AG09309 (cell line): ENCODE results near the gene ABCB4.

Experiments
- DNase-seq: peaks from one replicate; pipeline ENCODE4 v3.0.0-alpha.2; 2010; ENCODE audit warnings: low read depth
- H3K4me3 ChIP-seq: 2 replicates; pipeline ENCODE4 v1.5.1; 2011; ENCODE audit warnings: mild to moderate bottlenecking, low read depth, low read length, moderate library complexity; ENCODE audit not compliant: control insufficient read depth
- CTCF ChIP-seq: IDR thresholded peaks from 2 replicates; pipeline ENCODE4 v1.5.1; 2011; ENCODE audit warnings: mild to moderate bottlenecking, low read depth, low read length, inconsistent platforms; ENCODE audit not compliant: insufficient read depth, control insufficient read depth; ENCODE audit errors: missing control alignments

ABCB4 gene

DNA sequence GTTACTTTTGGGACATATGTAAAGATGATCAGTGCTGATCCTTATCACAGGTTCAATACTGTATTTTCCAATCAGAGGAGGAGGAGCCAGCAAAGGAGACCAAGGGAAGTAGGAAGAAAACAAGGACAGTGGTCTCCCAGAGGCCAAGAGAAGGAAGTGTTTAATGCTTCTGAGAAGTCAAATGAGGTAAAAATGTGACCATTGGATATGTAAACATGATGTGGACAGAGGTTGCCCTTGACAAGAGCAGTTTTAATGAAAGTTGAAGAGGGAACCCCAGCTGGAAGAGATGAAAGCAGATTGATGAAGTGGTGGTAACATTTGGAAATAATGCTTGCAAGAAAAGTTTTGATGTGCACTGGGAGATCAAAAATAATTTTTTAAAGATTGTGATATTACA lies 111.2 kb downstream of the ABCB4 start:
- H3K4me3 ChIP-seq, result no peak overlapping the region
- no peak for DNase-seq
- TF ChIP-seq CTCF, result no peak

DNA sequence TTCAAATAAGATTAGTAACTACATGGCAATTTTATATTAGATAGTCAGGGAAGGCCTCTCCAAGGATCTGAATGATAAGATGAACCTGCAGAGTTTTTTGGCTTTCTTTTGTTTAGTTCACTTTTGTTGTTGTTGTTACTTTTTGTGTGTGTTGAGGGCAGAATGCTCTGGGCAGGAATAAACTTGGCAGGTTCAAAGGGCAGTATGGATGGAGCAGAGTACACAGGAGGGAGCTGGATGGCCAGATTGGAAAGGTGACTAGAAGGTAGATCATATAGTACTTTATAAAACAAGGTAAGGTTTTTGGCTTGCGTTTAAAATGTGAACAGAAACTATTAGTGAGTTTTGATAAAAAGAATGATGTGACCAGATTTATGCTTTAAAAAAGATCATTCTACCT lies 112.1 kb downstream of the ABCB4 start:
- no peak for DNase-seq
- no peak for TF ChIP-seq CTCF
- no peak overlapping the region for H3K4me3 ChIP-seq

DNA sequence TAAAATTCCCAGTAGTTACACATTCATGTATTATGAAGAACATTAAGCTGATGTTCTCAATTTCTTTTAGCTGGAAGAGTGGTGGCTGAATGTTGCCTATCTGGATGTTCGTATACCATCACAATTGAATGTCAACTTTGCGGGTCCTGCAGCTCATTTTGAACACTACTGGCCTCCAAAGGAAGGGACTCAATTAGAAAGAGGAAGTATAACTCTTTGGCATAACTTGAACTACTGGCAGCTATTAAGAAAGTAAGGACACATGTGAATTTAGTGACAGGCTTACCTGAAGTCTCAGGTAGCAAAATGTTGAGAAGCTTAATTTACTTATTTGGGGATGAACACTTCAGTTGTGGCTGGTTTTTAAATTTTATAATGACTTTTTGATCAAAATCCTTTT lies 114.2 kb downstream of the ABCB4 start:
- H3K4me3 ChIP-seq, result no peak overlapping the region
- no peak for TF ChIP-seq CTCF
- no peak for DNase-seq

DNA sequence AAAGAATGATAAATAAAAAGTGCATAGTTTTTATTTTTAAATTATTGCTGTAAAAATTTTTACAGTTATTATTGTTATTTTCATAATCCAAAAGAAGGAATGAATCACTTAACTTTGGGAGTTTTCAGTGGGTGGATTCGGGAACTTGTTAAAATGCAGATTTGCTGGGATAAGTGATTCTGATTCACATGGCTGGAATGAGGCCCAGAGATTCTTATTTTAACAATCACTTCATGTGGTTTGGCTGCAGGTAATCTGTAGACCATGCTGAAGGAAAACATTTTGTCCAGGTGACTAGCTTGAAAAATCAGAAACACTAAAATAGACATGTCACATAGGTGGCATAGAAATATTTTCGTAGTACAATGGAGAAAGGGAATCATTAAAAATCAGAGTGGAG lies 116.1 kb downstream of the ABCB4 start:
- DNase-seq, result no peak
- no peak for TF ChIP-seq CTCF
- H3K4me3 ChIP-seq, result no peak overlapping the region

- DNase-seq, result no peak
- no peak overlapping the region for H3K4me3 ChIP-seq
- no peak for TF ChIP-seq CTCF
Measured at GRCh38 chr7:87356448-87356847, 119.0 kb downstream of the ABCB4 start.

DNA sequence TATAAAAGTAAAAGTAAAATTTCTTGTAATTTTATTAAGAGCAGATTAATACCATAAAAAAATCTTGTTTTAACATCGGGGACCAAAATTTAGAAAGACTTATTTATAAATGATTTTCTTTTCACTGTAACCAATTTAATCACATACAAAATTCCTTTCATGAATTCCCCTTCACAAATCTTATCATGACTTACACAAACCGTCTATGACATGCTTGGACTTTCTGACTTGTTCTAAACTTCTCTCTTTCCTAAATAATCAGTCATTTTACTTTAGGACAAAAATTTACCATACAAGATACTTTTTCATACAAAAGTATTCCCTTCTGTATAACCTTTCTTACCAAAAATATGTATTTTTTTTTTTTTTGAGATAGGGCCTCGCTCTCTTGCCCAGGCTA lies 120.7 kb downstream of the ABCB4 start:
- no peak for DNase-seq
- no peak for TF ChIP-seq CTCF
- H3K4me3 ChIP-seq, result no peak overlapping the region
